HG02588 (cell line): ENCODE results near the gene IGSF6.
"Not testable (repeated sequence)": the region's sequence is repeated elsewhere in the genome, so short reads cannot be mapped to it uniquely, and the experiment has no call there.

Source experiments
- ATAC-seq: cut with Tn5 transposase; IDR thresholded peaks from one replicate; pipeline ENCODE4 v1.9.1; 2021; ENCODE audit warnings: mild to moderate bottlenecking, moderate library complexity; ENCODE audit not compliant: unreplicated experiment

IGSF6 gene, protein sequence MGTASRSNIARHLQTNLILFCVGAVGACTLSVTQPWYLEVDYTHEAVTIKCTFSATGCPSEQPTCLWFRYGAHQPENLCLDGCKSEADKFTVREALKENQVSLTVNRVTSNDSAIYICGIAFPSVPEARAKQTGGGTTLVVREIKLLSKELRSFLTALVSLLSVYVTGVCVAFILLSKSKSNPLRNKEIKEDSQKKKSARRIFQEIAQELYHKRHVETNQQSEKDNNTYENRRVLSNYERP

DNA sequence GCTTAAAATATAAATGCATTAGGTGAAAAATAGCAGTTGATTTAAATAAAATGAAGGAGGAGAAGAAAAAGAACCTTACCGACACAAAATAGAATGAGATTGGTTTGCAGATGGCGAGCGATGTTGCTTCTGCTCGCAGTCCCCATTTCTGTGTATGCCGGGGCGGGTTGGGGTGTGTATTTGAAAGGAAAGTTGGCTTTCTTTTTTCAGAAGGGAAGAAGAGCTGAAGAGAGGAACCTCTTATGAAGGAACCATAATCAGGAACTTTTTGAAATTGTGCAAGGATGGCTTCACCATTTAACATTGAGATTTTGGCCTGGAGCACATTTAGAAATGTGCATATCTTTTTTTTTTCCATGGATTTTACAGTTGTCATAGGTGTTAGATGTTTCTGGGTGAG, at the start of gene IGSF6:
Gene IGSF6 (minus strand): TSS at position 156 of the 400 bp plus-strand sequence. CDS start 10 bp downstream, at position 146.
- ATAC-seq: no peak

DNA sequence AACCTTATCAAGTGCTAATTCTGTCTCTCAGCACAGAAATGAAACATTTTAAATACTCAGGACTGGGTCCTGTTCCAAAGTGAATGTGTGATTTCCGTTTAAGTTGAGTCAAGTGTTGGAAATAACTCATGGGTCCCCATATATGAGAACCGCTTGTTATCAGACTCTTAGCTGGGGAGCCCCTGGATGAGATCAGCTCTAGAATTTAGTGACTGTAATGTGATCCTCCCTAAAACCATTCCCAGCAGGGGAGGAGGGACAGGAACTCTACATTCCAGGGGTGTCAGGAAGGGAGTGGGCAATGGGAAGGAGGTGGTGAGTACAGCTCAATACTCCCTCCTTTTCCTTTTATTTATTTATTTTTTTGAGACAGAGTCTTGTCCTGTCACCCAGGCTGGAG, 48.9 kb upstream of the IGSF6 start:
- no peak for ATAC-seq

DNA sequence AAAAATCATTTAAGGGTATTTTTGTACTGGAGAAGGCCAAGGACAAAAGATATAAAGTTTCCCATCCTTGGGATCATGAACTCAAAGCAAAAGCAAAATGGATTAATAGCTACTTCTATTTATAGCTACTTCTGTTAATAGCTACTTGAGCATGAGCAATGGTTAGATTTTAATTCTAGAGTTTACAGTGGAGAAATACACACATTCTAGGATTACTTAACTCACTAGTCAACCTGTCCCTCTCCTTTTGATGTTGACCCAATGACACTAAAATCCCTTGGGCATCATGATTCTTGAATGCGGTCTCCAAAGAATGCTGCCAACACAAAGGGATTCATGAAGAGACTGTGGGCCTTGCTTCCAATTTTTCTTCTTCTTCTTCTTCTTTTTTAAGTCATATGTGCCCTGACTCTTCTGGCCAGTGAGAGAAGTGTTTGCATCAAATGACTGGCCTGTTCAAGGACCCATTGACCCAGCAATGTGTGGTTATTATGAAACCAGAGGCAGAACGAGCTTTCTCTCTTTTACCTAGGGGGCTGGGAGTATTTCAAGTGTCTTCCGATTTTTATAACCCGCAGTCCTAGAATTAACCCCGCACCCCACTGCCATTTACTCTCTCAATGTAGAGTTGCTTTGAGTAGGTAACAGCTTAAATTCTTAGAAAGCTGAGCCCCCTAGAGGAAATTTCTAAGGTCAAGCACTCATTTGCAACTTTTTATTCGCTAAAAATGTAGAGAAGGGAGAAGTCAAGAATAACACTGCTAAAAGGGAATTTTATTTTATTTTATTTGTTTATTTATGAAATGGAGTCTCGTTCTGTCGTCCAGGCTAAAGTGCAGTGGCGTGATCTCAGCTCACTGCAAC, 46.0 kb upstream of the IGSF6 start:
- ATAC-seq: no peak

DNA sequence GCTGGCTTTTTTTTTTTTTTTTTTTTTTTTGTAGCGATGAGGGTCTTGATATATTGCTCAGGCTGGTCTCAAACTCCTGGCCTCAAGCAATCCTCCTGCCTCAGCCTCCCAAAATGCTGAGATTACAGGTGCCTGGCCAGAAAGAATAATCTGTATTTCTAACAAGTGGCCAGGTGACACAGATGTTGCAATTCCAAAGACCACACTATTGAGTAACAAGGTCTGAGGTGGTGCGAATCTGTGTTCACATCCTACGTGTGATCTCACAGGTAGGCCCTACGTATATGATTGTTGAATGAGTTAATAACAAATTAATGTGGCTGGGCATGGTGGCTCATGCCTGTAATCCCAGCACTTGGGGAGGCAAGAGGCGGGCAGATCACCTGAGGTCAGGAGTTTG, 44.6 kb upstream of the IGSF6 start:
- no peak for ATAC-seq

DNA sequence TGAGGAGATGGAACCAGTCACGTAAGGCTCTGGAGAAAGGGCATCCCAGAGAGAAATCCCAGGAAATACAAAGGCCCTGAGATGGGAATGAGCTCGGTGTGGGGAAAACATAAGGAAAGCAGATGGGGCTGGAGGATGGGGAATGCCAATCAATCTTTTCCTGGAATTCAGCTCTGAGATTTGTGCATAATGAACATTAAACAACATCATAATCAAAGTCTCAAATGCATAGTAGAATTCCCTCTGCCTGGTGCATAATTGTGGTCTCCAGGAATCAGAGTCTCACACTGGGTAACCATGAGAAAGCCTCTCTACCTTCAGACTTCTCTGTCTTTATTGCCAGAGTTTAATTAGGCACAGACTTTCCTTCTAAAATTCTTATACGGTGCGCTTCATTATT, 42.2 kb upstream of the IGSF6 start:
- no peak for ATAC-seq

DNA sequence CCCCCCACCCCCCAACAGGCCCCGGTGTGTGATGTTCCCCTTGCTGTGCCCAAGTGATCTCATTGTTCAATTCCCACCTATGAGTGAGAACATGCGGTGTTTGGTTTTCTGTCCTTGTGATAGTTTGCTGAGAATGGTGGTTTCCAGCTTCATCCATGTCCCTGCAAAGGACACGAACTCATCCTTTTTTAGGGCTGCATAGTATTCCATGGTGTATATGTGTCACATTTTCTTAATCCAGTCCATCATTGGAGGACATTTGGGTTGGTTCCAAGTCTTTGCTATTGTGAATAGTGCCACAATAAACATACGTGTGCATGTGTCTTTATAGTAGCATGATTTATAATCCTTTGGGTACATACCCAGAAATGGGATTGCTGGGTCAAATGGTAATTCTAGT, 38.6 kb upstream of the IGSF6 start:
- not testable (repeated sequence) for ATAC-seq

DNA sequence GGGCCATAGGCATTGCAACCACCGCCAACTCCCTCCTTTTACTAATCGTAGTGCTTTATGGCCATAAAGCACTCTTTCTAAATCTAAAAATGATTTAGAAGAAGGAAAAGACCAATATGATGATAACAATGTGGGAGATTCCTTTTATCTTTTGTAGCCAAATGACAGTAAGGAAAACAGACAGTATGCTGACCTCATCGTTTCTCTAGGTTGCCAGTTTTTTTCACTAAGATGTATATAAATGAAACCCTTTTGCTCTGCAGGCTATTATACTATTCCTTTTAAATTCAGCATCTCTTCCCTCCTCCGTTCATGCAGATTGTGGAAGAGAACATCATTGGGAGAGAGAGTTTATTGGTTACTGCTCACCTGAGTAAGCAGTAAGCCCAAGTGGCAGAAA, 36.7 kb upstream of the IGSF6 start:
- ATAC-seq: no peak

DNA sequence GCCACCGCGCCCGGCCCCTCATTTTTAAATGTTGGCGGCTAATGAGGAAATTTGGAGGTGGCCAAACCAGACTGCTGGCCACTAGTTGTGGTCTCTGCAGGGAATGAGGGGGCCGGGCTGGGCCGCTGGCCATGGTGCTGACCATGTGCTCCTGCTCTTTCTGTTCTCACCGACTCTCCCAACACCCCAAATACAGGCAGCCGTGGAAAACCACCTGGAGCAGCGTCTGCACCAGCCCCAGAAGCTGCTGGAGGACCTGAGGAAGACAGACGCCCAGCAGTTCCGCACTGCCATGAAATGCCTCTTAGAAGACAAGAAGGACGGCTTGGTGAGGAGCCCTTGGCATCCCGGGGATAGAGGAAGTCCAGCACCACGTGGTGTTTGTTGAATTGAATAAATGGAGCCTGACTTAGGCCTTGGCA, 32.6 kb upstream of the IGSF6 start:
- ATAC-seq: no peak

DNA sequence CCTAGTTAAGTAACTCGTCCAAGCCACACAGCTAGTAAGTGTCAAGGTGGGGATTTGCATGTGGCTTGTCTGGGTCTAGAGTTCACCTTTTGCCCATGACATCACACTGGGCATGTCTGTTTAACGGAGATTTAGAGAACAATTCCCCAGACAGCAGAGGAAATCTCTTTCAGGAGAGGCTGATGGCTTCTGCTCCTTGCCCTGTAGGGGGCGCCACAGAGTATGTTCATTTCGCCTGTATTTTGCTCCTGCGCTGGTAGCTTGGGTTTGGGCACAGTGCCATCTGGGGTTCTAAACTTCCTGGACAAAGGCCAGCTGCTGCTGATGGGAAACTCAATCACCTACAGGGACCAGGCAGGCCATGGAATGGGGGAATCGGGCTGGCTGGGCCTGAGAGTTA, 31.8 kb upstream of the IGSF6 start:
- ATAC-seq: no peak

DNA sequence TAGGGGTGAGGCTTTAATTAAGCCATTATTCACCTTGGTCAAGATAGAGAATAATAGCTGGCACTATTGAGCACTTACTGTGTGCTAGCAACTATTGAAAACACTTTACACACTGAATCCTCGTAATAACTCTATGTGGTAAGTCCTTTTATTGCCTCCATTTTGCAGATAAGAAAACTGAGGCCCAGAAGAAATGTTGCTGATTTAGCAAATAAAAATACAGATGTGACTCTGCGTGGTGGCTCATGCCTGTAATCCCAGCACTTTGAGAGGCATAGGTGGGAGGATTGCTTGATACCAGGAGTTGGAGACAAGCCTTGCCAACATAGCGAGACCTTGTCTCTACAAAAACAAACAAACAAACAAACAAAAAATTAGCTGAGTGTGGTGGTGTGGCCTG, 30.8 kb upstream of the IGSF6 start:
- no peak for ATAC-seq

DNA sequence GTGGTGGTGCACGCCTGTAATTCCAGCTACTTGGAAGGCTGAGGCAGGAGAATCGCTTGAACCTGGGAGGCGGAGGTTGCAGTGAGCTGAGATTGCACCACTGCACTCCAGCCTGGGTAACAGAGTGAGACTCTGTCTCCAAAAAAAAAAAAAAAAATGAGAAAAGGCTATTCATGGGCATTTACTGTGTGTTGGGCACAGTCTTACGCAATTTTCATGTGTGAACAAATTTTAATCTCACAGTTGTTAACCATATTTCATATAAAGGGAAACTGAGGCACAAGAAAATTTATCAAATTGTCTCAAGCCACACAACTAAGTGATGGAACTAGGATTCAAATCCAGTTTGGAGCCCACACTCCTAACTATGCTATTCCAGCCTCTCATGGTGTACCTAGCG, 28.3 kb upstream of the IGSF6 start:
- ATAC-seq: not testable (repeated sequence)

DNA sequence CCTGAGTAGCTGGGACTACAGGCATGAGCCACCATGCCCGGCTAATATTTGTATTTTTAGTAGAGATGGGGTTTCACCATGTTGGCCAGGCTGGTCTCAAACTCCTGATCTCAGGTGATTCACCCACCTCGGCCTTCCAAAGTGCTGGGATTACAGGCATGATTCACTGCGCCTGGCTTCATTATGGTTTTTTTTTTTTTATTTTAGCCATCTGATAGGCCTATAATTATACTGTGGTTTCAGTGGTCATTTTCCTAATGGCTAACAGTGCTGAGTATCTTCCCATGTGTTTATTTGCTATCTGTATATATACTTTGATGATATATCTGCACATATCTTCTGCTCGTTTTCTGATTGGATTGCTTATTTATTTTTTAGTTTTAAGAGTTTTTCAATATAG, 22.0 kb upstream of the IGSF6 start:
- not testable (repeated sequence) for ATAC-seq

DNA sequence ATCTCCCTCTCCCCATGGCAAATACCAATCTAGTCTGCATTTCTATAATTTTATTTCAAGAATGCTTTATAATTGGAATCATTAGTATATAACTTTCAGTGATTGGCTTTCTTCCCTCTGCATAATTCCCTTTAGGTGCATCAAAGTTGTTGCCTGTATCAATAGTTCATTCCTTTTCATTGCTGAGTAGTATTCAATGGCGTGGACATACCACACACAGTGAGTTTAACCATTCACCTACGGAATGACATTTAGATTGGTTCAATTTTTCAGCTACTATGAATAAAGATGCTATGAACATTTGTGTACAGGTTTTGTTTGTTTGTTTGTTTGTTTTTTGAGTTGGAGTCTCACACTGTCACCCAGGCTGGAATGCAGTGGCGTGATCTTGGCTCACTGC, 21.1 kb upstream of the IGSF6 start:
- ATAC-seq: no peak

DNA sequence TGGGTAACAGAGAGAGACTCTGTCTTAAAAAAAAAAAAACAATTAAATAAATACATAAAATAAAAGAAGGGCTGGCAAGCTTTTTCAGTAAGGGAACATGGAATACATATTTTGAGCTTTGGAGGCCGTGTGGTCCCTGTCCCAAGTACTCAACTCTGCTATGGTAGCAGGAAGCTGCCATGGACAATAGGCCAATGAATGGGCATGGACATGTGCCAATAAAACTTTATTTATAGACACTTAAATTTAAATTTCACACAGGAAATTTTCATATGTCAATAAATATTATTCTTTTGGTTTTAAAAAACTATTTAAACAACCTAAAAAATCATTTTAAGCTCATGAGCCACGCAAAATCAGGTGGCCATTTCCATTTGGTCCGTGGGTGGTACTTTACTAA, 15.2 kb upstream of the IGSF6 start:
- no peak for ATAC-seq

DNA sequence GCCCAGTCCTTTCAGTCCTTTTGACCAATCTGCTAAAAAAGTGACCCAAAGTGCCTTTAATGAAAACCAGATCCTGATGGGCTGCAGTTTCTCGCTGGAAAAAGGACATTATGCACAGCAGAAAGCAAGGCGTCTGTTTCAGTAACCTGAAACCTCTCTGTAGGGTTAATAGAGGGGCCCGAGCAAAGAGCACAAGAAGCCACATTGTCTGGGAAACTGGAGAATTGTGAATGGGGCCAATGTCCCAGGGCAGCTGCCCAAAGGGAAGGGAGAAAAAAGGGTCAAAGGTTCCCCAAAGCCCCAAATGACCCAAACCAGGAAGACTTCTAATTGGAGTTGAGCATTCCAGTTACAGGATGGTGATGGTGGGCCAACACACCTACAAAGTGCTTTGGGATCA, 14.4 kb upstream of the IGSF6 start:
- ATAC-seq: no peak

DNA sequence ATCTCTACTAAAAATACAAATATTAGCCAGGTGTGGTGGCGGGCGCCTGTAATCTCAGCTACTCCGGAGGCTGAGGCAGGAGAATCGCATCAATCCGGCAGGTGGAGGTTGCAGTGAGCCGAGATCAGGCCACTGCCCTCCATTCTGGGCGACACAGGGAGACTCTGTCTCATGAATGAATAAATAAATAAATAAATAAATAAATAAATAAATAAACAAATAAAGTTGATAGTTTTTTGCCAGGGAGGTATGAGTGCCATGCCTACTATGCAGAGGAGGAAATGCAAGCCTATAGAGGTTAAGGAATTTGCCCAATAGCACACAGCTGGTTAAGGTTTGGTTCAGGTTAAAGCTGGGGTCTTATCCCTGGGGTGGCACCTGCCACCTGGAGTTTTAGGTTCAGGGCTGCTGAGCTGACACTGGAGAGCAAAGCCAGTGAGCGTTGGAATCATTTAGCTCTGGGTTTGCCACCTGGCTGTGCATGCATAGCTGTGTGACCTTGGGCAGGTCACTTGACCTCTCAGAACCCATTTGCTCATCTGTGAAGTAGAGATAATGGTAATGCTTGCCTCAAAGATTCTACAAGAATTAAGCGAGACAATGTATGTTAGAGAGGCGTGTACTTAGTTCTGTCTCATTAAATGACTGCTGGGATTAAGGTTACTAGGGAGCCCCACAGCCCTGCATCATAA, 12.5 kb upstream of the IGSF6 start:
- no peak for ATAC-seq

DNA sequence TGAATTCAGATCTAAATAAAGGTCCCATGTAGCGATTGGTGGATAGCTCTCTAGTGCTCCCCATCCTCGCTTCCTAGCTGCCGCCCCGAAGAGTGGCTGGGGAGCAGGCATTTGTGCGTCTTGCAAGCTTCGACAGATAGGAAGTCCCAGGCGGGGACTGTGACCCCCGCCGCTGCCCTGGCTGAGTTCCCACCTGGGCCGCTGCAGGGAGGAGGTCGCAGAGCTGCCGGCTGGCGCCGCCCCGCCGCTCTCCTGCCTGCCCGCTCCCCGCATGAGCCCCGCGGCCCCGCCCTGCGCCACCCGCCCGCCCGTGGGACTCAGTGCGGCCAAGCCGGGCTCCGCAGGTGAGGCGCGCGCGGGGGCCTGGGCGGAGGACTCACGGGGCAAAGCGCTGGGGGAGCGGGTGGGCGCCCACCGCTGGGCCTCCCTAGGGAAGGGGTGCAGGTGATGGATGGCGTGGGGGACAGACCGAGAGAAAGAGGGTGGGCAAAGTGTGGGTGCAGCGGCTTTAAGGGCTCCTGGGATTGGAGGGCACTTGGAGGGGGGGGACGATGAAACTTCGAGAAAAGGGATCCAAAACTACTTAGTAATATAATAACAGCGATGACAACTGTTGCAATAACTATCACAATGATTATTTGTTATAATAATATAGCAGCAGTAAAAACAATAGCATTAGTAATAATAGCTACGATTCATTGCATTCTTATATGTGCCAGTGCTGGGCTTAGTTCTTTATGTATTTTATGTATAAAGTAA, 11.7 kb upstream of the IGSF6 start, which contains the start of gene OTOA:
Gene OTOA (plus strand): TSS at position 80 of the 759 bp plus-strand sequence. CDS start 14,547 bp downstream, outside the sequence.
- no peak for ATAC-seq

DNA sequence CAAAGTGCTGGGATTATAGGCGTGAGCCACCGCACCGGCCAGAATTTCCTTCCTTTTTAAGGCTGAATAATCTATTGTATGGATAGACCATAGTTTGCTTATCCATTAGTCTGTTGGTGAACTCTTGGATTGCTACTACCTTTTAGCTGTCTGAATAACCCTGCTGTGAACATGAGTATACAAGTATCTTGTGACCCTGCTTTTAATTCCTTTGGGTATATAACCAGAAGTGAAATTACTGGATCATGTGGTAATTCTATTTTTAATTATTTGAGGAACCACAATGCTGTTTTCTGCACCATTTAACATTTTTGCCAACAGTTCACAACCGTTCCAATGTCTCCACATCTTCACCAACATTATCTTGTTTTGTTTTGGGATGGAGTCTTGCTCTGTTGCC, 6.7 kb upstream of the IGSF6 start:
- ATAC-seq: no peak

DNA sequence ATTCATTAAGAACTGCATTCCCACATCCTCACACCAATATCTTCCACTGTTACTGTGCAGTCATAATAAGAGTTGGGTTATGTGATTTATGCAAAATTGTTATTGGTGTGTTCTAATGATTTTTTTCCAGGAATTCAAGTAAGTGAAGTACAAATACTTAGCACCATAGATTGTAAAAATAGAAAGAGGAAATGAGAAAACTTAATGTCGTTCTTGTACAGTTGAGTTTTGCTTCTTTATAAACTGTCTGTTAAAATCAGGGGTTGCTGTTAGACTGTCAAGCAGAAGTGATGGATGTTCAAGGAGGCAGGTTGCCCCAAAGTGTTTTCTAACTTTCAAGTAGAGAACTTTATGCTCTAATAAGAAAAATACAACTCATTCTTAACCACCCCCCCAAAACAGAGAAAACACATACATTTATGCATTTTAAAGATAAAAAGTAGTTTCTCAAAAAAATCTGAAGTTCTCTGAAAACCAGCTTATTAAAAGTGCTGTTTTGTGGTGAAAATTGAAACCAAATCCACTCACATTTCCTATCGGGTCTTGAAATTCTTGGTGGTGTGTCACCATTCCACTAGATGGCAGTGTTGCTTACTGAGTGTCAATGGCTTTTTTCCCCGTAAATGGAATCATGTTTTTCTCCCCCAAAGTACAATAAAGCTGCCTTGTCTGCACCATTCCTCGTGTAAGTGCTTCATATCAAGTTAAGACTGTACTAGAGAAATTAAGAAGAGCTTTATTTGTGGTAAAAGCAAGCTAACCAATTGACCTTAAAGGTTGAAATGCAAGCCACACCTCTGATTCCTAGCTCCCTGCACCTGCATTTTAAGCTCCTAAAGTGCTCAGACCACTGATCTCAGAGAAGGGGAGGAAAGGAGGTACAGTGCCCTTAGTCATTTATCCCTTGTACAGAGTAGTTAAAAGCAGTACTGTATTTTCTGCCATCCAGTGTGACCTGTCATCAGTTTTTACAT, 4.7 kb upstream of the IGSF6 start:
- no peak for ATAC-seq

DNA sequence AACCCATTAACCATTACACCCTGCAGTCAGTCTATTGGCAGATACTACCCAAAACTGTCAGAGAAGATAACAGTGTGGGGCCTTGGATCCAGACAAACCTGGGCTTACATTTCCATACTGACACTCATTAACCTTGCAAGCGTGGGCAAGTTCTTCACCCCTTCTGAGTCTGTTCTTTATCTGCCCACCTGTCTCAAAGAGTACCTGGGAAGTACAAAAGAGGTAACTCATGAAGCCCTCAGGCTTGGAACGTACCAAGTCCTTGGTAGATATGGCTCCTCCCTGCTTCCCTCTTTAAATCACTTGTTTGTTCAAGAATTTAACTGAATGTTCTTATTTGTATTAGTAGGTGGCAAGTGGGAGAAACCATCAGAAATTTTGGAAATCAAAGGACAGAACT, 2.5 kb upstream of the IGSF6 start:
- ATAC-seq: no peak
